HCT116 (cell line): ENCODE measurements around the gene APCDD1L. TPM values are rescaled to one million over a fixed set of nuclear protein-coding genes. Genes with fewer than 3 reads are reported as not detected.

ENCODE experiments used
- ATAC-seq: fragments of 200-7000 bp; cut with Tn5 transposase; 2 replicates; pipeline ENCODE4 v1.9.1; 2020; ENCODE audit warnings: mild to moderate bottlenecking, moderate library complexity
- BruUV-seq: library from RNA; stranded (reverse); fragments of 400-500 nt; replicated peaks from 2 replicates; lab custom pipeline; 2021; lab: Mats Ljungman, UMichigan
- CTCF ChIA-PET: fragments of 300-600 bp; sonication (Branson Sonifier 250); formaldehyde crosslinking; loops from one replicate; lab custom pipeline; 2021; ENCODE audit warnings: antibody characterized with exemption; lab: Charles Lee
- POLR2A ChIA-PET: fragments of 300-600, 350-600 bp; sonication (Branson Sonifier 250); formaldehyde crosslinking; loops from one replicate; lab custom pipeline; 2021; ENCODE audit warnings: antibody characterized with exemption; lab: Charles Lee
- RAD21 ChIA-PET, 2 experiments: fragments of 300-600 bp; sonication (Branson Sonifier 250); formaldehyde crosslinking; loops; one replicate each; lab custom pipeline; 2023; ENCODE audit warnings: low total read pairs in 2 of 2; ENCODE audit not compliant: uncharacterized antibody in 2 of 2, unreplicated experiment in 2 of 2, low non-redundant PET in 1 of 2; lab: Charles Lee
- DNase-seq: peaks from one replicate; pipeline ENCODE4 v3.0.0-alpha.2; 2010; ENCODE audit warnings: low read depth, low spot score
- H2AFZ ChIP-seq: fragments of 200-600 bp; shearing (Covaris generic), sonication (generic); 2 replicates; pipeline ENCODE4 v1.6.1; 2017; ENCODE audit warnings: low read depth, mixed run types, mixed read lengths, antibody characterized with exemption, low read length; ENCODE audit not compliant: poor library complexity, severe bottlenecking
- H3K27ac ChIP-seq: 2 replicates; pipeline ENCODE4 v1.5.1; 2012; ENCODE audit warnings: low read depth, low read length
- H3K27me3 ChIP-seq: fragments of 200-600 bp; sonication (generic); 2 replicates; pipeline ENCODE4 v1.6.1; 2016; ENCODE audit warnings: mixed run types, low read length, mixed read lengths; ENCODE audit not compliant: insufficient read depth
- H3K36me3 ChIP-seq, 2 experiments: fragments of 200-500 bp in 1 of 2; fragments of 200-600 bp in 1 of 2; sonication (Bioruptor generic) in 1 of 2; sonication (generic) in 1 of 2; 2 replicates each; pipeline versions ENCODE4 v1.5.1 to v1.6.1; 2014 to 2016; ENCODE audit warnings: low read length in 2 of 2, inconsistent platforms in 1 of 2, mixed read lengths in 1 of 2, mixed run types in 1 of 2; ENCODE audit not compliant: insufficient read depth in 2 of 2, control insufficient read depth in 1 of 2
- H3K4me1 ChIP-seq, 2 experiments: fragments of 200-600 bp in 1 of 2; sonication (generic) in 1 of 2; 2 replicates each; pipeline versions ENCODE4 v1.5.1 to v1.6.1; 2012 to 2017; ENCODE audit warnings: low read length in 2 of 2, inconsistent platforms in 1 of 2, mild to moderate bottlenecking in 1 of 2, mixed read lengths in 1 of 2, mixed run types in 1 of 2, moderate library complexity in 1 of 2; ENCODE audit not compliant: insufficient read depth in 2 of 2, control insufficient read depth in 1 of 2
- H3K4me2 ChIP-seq: fragments of 200-600 bp; sonication (generic); 2 replicates; pipeline ENCODE4 v1.6.1; 2017; ENCODE audit warnings: mixed run types, low read length, mixed read lengths
- H3K4me3 ChIP-seq, 2 experiments: fragments of 200-600 bp in 1 of 2; sonication (generic) in 1 of 2; replicated peaks in 1 of 2; 2 replicates each; pipeline ENCODE4 v1.5.1; 2011 to 2016; ENCODE audit warnings: low read length in 2 of 2, control low read depth in 1 of 2, low read depth in 1 of 2, mild to moderate bottlenecking in 1 of 2, mixed read lengths in 1 of 2, mixed run types in 1 of 2
- H3K79me2 ChIP-seq: fragments of 200-600 bp; sonication (generic); 2 replicates; pipeline ENCODE4 v1.6.1; 2017; ENCODE audit warnings: mild to moderate bottlenecking, mixed run types, low read length, moderate library complexity, mixed read lengths; ENCODE audit not compliant: insufficient read depth
- H3K9ac ChIP-seq: fragments of 200-600 bp; sonication (generic); 2 replicates; pipeline ENCODE4 v1.6.1; 2016; ENCODE audit warnings: low read length, mixed read lengths
- H3K9me2 ChIP-seq: fragments of 200-600 bp; sonication (generic), shearing (Covaris generic); 2 replicates; pipeline ENCODE4 v1.6.1; 2017; ENCODE audit warnings: mixed run types, mild to moderate bottlenecking, moderate library complexity; ENCODE audit not compliant: insufficient read depth
- H3K9me3 ChIP-seq, 2 experiments: fragments of 200-500 bp in 1 of 2; fragments of 200-600 bp in 1 of 2; sonication (Bioruptor generic) in 1 of 2; sonication (generic) in 1 of 2; 2 replicates each; pipeline ENCODE4 v1.6.1; 2014 to 2017; ENCODE audit warnings: low read length in 2 of 2, mixed read lengths in 2 of 2, inconsistent platforms in 1 of 2, low read depth in 1 of 2, mild to moderate bottlenecking in 1 of 2, mixed run types in 1 of 2, moderate library complexity in 1 of 2; ENCODE audit not compliant: control insufficient read depth in 1 of 2, insufficient read depth in 1 of 2
- H4K20me1 ChIP-seq: fragments of 200-600 bp; sonication (generic), shearing (Covaris generic); 2 replicates; pipeline ENCODE4 v1.6.1; 2017; ENCODE audit warnings: mixed run types, mild to moderate bottlenecking, moderate library complexity; ENCODE audit not compliant: insufficient read depth
- ATF3 ChIP-seq: IDR thresholded peaks from 2 replicates; pipeline ENCODE4 v1.6.1; 2012
- CEBPB ChIP-seq: IDR thresholded peaks from 2 replicates; pipeline ENCODE4 v1.6.1; 2012; ENCODE audit warnings: low read depth
- CTCF ChIP-seq, 3 experiments: fragments of 200-600 bp in 1 of 3; sonication (generic) in 1 of 3; IDR thresholded peaks in 2 of 3; conservative IDR thresholded peaks in 1 of 3; 2 replicates each; pipeline ENCODE4 v1.5.1; 2012 to 2017; ENCODE audit warnings: low read depth in 2 of 3, low read length in 2 of 3, antibody characterized with exemption in 1 of 3, borderline replicate concordance in 1 of 3, control low read depth in 1 of 3, mild to moderate bottlenecking in 1 of 3, mixed read lengths in 1 of 3, mixed run types in 1 of 3, moderate library complexity in 1 of 3; ENCODE audit not compliant: insufficient read depth in 1 of 3
- EGR1 ChIP-seq: IDR thresholded peaks from 2 replicates; pipeline ENCODE4 v1.6.1; 2012; ENCODE audit warnings: low read depth
- ELF1 ChIP-seq: IDR thresholded peaks from 2 replicates; pipeline ENCODE4 v1.6.1; 2012; ENCODE audit warnings: low read depth, borderline replicate concordance
- JUND ChIP-seq: IDR thresholded peaks from 2 replicates; pipeline ENCODE4 v1.6.1; 2012
- RAD21 ChIP-seq: IDR thresholded peaks from 2 replicates; pipeline ENCODE4 v1.6.1; 2012; ENCODE audit warnings: low read depth, mild to moderate bottlenecking
- SIN3A ChIP-seq: IDR thresholded peaks from 2 replicates; pipeline ENCODE4 v1.6.1; 2012; ENCODE audit warnings: low read depth
- SRF ChIP-seq: IDR thresholded peaks from 2 replicates; pipeline ENCODE4 v1.6.1; 2012; ENCODE audit warnings: low read depth
- YY1 ChIP-seq: IDR thresholded peaks from 2 replicates; pipeline ENCODE4 v1.6.1; 2011; ENCODE audit warnings: low read length, low read depth, moderate library complexity, mild to moderate bottlenecking; ENCODE audit not compliant: insufficient replicate concordance; ENCODE audit errors: extremely low read depth
- ZNF274 ChIP-seq: fragments of 200-500 bp; sonication (Bioruptor generic); IDR thresholded peaks from 2 replicates; pipeline ENCODE4 v1.6.1; 2014; ENCODE audit warnings: mild to moderate bottlenecking, low read depth, low read length, inconsistent platforms
- intact Hi-C: fragments of 100-400 bp; cut with micrococcal nuclease; formaldehyde crosslinking; loops from 2 replicates; pipeline ENCODE4 v1.10.0; 2022
- total RNA-seq: library from RNA; stranded (reverse); gene quantifications from one replicate; pipeline ENCODE4 v1.2.1, GENCODE V29; 2021; ENCODE audit not compliant: unreplicated experiment

Gene APCDD1L
- total RNA-seq, 1 experiment from 2014 or later: not detected

- TF ChIP-seq CTCF (IDR thresholded peaks at IDR 0.05 in 2 of 3, conservative IDR thresholded peaks at IDR 0.05 in 1 of 3; ENCODE audit: borderline replicate concordance in 1 of 3, insufficient read depth in 1 of 3, low read depth in 2 of 3, low read length in 2 of 3): no peak
- TF ChIP-seq ATF3: no peak
- TF ChIP-seq CEBPB: no peak
- no peak for TF ChIP-seq SRF
- no peak for TF ChIP-seq JUND
- no peak for TF ChIP-seq YY1
- TF ChIP-seq ZNF274: no peak
- TF ChIP-seq EGR1: no peak
- no peak for TF ChIP-seq SIN3A
- TF ChIP-seq, all 23 proteins: peak for 0
Observed at GRCh38 chr20:58554541-58554940, 39.3 kb upstream of the APCDD1L start (continued).

- RAD21 ChIA-PET: no interaction called here
- no TSS peak for BruUV-seq
Observed at GRCh38 chr20:58553841-58554240, 38.6 kb upstream of the APCDD1L start.

More at GRCh38 chr20:58553841-58554240, 38.6 kb upstream of the APCDD1L start:
- Histone ChIP-seq H3K4me3 (no peak overlapping the region), H4K20me1 (no peaks in the 10 kb centered on the region), H3K9me2 (no peaks in the 10 kb centered on the region), H2AFZ (no peak overlapping the region), H3K4me1 (peaks cover 0 to 8% of the 10 kb centered on the region in 2 experiments; a peak in 1 of 4 replicates), H3K9ac (no peak overlapping the region), H3K36me3 (no peaks in the 10 kb centered on the region), H3K27me3 (peaks cover 18% of the 10 kb centered on the region; the same call in 1 of the 2 replicates), H3K27ac (no peak overlapping the region), H3K9me3 (no peaks in the 10 kb centered on the region), H3K4me2 (no peak overlapping the region), H3K79me2 (no peaks in the 10 kb centered on the region)
- DNase-seq (no peak), ATAC-seq (no peak)
- CTCF ChIA-PET: no interaction called here
- intact Hi-C loops: no loop called here
- POLR2A ChIA-PET: no interaction called here
- TF ChIP-seq RAD21: no peak
- no peak for TF ChIP-seq CEBPB
- TF ChIP-seq ELF1: no peak
